NOMO-1 treated with dmso at 0.1 percent for 144 hours (cell line): ENCODE data around the gene ABCC11.

Experiments used
- DNase-seq: peaks from one replicate; lab custom pipeline; 2025; ENCODE audit not compliant: unreplicated experiment; lab: John Stamatoyannopoulos, UW

ABCC11 gene

GRCh38 chr16:48247311-48247710, at the start of gene ABCC11:
Gene ABCC11 (minus strand): TSS chr16:48247539. CDS start chr16:48231921, 15,618 bp downstream.
- no peak for DNase-seq

- no peak for DNase-seq
Measured at GRCh38 chr16:48295488-48296281, 48.3 kb upstream of the ABCC11 start.

GRCh38 chr16:48294724-48295123, 47.4 kb upstream of the ABCC11 start:
- no peak for DNase-seq

- DNase-seq: no peak
Measured at GRCh38 chr16:48292452-48292851, 45.1 kb upstream of the ABCC11 start.

- DNase-seq: no peak
Measured at GRCh38 chr16:48291754-48292153, 44.4 kb upstream of the ABCC11 start.

- DNase-seq: no peak
Measured at GRCh38 chr16:48291303-48291702, 44.0 kb upstream of the ABCC11 start.

- no peak for DNase-seq
Measured at GRCh38 chr16:48287239-48287638, 39.9 kb upstream of the ABCC11 start.

- DNase-seq: no peak
Measured at GRCh38 chr16:48284772-48285409, 37.6 kb upstream of the ABCC11 start.

GRCh38 chr16:48282636-48283263, 35.4 kb upstream of the ABCC11 start:
- no peak for DNase-seq

- no peak for DNase-seq
Measured at GRCh38 chr16:48280546-48280945, 33.2 kb upstream of the ABCC11 start.

- DNase-seq: no peak
Measured at GRCh38 chr16:48279199-48279598, 31.9 kb upstream of the ABCC11 start.

- no peak for DNase-seq
Measured at GRCh38 chr16:48277158-48277557, 29.8 kb upstream of the ABCC11 start.

- DNase-seq: no peak
Measured at GRCh38 chr16:48276102-48276501, 28.8 kb upstream of the ABCC11 start.

GRCh38 chr16:48274476-48274875, 27.1 kb upstream of the ABCC11 start:
- no peak for DNase-seq

- DNase-seq: no peak
Measured at GRCh38 chr16:48272837-48273421, 25.6 kb upstream of the ABCC11 start.

GRCh38 chr16:48271728-48272127, 24.4 kb upstream of the ABCC11 start:
- DNase-seq: no peak

- DNase-seq: no peak
Measured at GRCh38 chr16:48269011-48269410, 21.7 kb upstream of the ABCC11 start.

GRCh38 chr16:48262631-48263030, 15.3 kb upstream of the ABCC11 start:
- DNase-seq: no peak

- DNase-seq: no peak
Measured at GRCh38 chr16:48261569-48261968, 14.2 kb upstream of the ABCC11 start.

GRCh38 chr16:48256579-48257177, 9.3 kb upstream of the ABCC11 start:
- DNase-seq: no peak

- no peak for DNase-seq
Measured at GRCh38 chr16:48252013-48252412, 4.7 kb upstream of the ABCC11 start.
